CD8-positive, alpha-beta memory T cell (primary cell): ENCODE measurements around the gene ST6GALNAC1. TPM values are rescaled to one million over a fixed set of nuclear protein-coding genes. Genes with fewer than 3 reads are reported as not detected.
"Not testable (repeated sequence)": the region's sequence is repeated elsewhere in the genome, so short reads cannot be mapped to it uniquely, and the experiment has no call there.

Source experiments
- CTCF ChIA-PET: fragments of 350-600 bp; sonication (Branson Sonifier 250); formaldehyde crosslinking; loops from one replicate; lab custom pipeline; 2021; ENCODE audit warnings: antibody characterized with exemption; lab: Charles Lee
- POLR2A ChIA-PET: fragments of 350-600 bp; sonication (Branson Sonifier 250); formaldehyde crosslinking; loops from one replicate; lab custom pipeline; 2021; ENCODE audit warnings: antibody characterized with exemption; lab: Charles Lee
- DNase-seq, 5 donors: peaks; one replicate each; pipeline versions ENCODE4 v3.0.0 to v3.0.0-alpha.2; 2020 to 2022; ENCODE audit warnings: mixed read lengths in 1 of 5
- H3K27ac ChIP-seq: one replicate; pipeline ENCODE4 v1.7.0; 2013; ENCODE audit warnings: low read depth, mild to moderate bottlenecking, low read length, moderate library complexity
- H3K27me3 ChIP-seq: 2 replicates; pipeline ENCODE4 v1.7.0; 2013; ENCODE audit warnings: low read length, mild to moderate bottlenecking; ENCODE audit not compliant: insufficient read depth, poor library complexity, severe bottlenecking
- H3K36me3 ChIP-seq: 2 replicates; pipeline ENCODE4 v1.7.0; 2013; ENCODE audit warnings: mild to moderate bottlenecking, low read length, moderate library complexity; ENCODE audit not compliant: insufficient read depth
- H3K4me1 ChIP-seq: 2 replicates; pipeline ENCODE4 v1.7.0; 2013; ENCODE audit warnings: mild to moderate bottlenecking, low read length, moderate library complexity; ENCODE audit not compliant: insufficient read depth
- H3K4me3 ChIP-seq: 2 replicates; pipeline ENCODE4 v1.7.0; 2013; ENCODE audit warnings: mild to moderate bottlenecking, low read length
- H3K9me3 ChIP-seq: 2 replicates; pipeline ENCODE4 v1.7.0; 2013; ENCODE audit warnings: mild to moderate bottlenecking, low read length
- H3K27ac Mint-ChIP-seq, 8 donors: one replicate each; pipeline ENCODE4 v1.8.0; 2020 to 2021; ENCODE audit warnings: mixed read lengths in 8 of 8, mild to moderate bottlenecking in 6 of 8, inconsistent platforms in 3 of 8, moderate library complexity in 3 of 8
- H3K27me3 Mint-ChIP-seq, 2 donors: one replicate each; pipeline ENCODE4 v1.8.0; 2020 to 2021; ENCODE audit warnings: mixed read lengths in 2 of 2, mild to moderate bottlenecking in 1 of 2, moderate library complexity in 1 of 2
- H3K36me3 Mint-ChIP-seq, 3 donors: one replicate each; pipeline ENCODE4 v1.8.0; 2020 to 2021; ENCODE audit warnings: mixed read lengths in 3 of 3, inconsistent platforms in 1 of 3, mild to moderate bottlenecking in 1 of 3
- H3K4me1 Mint-ChIP-seq, 3 donors: one replicate each; pipeline ENCODE4 v1.8.0; 2020 to 2021; ENCODE audit warnings: mixed read lengths in 3 of 3, inconsistent platforms in 1 of 3, mild to moderate bottlenecking in 1 of 3
- H3K4me3 Mint-ChIP-seq, 7 donors: one replicate each; pipeline ENCODE4 v1.8.0; 2020 to 2021; ENCODE audit warnings: mixed read lengths in 7 of 7, mild to moderate bottlenecking in 6 of 7, moderate library complexity in 4 of 7, inconsistent platforms in 2 of 7
- H3K9me3 Mint-ChIP-seq, 5 donors: one replicate each; pipeline ENCODE4 v1.8.0; 2020 to 2022; ENCODE audit warnings: mixed read lengths in 5 of 5, mild to moderate bottlenecking in 3 of 5, moderate library complexity in 2 of 5, inconsistent platforms in 1 of 5
- polyA plus RNA-seq: library from polyadenylated mRNA; unstranded; fragments of 300-500 nt; fragmentation: Illumina TruSeq; gene quantifications from one replicate; pipeline ENCODE4 v1.2.3, GENCODE V29; 2021
- total RNA-seq, 2 experiments: library from RNA; stranded (reverse); gene quantifications; one replicate each; pipeline ENCODE4 v1.2.3, GENCODE V29; 2021

ST6GALNAC1 gene
- total and polyA plus RNA-seq, 3 experiments from 2014 or later = 0.28 to 0.46 TPM; not detected in 1

DNA sequence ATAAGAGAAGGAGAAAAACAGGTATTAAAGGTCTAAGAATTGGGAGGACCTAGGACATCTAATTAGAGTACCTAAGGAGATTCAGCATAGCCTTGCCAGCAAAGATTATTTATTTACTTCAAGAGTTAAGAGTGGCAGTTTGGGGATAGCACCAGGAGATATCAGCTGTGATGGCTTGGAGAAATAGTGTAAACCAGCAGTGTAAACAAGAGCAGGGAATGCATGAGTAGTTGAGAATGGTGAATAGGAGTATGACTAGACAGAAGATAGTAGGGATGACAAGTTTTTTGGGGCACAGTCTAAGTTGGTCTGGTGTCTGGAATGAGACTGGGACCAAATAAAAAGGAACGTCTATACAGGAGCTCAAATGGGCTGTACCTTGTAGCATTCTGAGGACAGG lies 36.9 kb downstream of the ST6GALNAC1 start:
- H3K27me3 Mint-ChIP-seq = peaks cover 14 to 16% of the 10 kb centered on the region in 2 donors
- H3K36me3 ChIP-seq, H3K4me3 ChIP-seq, H3K9me3 Mint-ChIP-seq, H3K27ac Mint-ChIP-seq, CTCF ChIA-PET, H3K4me3 Mint-ChIP-seq, POLR2A ChIA-PET, H3K9me3 ChIP-seq, DNase-seq, H3K27me3 ChIP-seq, H3K4me1 Mint-ChIP-seq, H3K36me3 Mint-ChIP-seq, H3K4me1 ChIP-seq, H3K27ac ChIP-seq: not testable (repeated sequence)

DNA sequence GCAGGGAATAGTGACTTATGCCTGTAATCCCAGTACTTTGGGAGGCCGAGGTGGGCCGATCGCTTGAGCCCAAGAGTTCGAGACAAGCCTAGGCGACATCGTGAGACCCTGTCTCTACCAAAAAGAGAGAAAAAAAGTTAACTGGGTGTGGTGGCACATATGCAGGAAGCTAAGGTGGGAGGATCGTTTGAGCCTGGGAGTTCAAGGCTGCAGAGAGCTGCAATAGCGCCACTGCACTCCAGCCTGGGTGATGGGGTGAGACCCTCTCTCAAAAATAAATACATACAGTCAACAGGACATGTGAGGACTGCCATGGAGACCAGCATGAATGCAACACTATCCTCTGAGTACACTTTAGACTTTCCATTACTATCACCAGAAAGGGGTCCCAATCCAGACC lies 42.5 kb downstream of the ST6GALNAC1 start:
- DNase-seq = no peak
- ChIA-PET CTCF (interaction anchor here (1.8 kb wide), 2 partner anchors 15 to 80 kb away, joined by 4 to 5 read pairs; partner anchors contain the start of gene ST6GALNAC2), POLR2A (interaction anchor here (0.8 kb wide), 1 partner anchor 9 kb away, joined by 3 read pairs; no protein-coding TSS in a partner anchor)
- Histone ChIP-seq H3K36me3 (no peaks in the 10 kb centered on the region), H3K4me1 (peaks cover 14% of the 10 kb centered on the region), H3K27ac (peak overlapping the region; percentile 48), H3K4me3 (no peak overlapping the region), H3K27me3 (no peaks in the 10 kb centered on the region), H3K9me3 (no peaks in the 10 kb centered on the region)
- H3K4me3 Mint-ChIP-seq = no peak overlapping the region
- peak overlapping the region in 1 of 8 donors; percentile 18 for H3K27ac Mint-ChIP-seq
- H3K36me3 Mint-ChIP-seq = peaks cover 0 to 5% (median 0%) of the 10 kb centered on the region in 3 donors
- H3K27me3 Mint-ChIP-seq = peaks cover 18 to 42% of the 10 kb centered on the region in 2 donors
- no peaks in the 10 kb centered on the region for H3K9me3 Mint-ChIP-seq
- H3K4me1 Mint-ChIP-seq = peaks cover 12 to 19% (median 14%) of the 10 kb centered on the region in 3 donors

DNA sequence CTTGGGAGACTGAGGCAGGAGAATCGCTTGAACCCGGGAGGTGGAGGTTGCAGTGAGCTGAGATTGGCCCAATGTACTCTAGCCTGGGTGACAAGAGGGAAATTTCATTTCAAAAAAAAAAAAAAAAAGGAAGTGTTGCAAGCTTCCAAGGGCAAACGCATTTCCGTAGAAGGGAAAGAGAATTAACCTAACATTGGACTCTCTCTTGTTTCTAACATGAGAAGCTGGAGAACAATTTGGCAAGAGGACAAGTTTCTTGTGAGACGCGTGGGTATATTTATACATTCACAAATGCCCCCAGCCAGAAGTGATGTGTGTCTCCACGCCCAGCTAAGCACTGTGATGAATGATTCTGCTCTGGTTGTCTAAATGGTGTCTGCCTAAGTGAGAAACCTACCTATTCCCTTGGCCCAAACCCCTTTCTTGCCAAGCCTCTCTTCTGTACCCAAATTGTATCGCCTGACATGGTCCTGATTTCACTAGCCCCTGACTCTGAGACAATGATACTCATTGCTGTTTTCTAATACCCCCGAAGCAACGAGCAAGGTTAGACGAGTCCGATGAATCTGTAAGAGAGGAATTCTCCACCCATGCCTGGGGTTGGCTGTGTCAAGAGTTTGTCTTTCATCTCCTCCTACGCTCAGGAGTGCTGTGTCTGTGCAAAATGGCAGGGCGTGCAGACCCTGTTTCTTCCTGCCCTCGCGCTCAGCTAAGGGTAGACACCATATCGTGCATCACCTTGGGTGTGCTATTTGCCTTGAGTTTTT lies 43.7 kb downstream of the ST6GALNAC1 start:
- no peak overlapping the region for H3K4me3 Mint-ChIP-seq
- no peaks in the 10 kb centered on the region for H3K9me3 Mint-ChIP-seq
- Histone ChIP-seq H3K27me3 (no peaks in the 10 kb centered on the region), H3K36me3 (no peaks in the 10 kb centered on the region), H3K27ac (no peak overlapping the region), H3K9me3 (no peaks in the 10 kb centered on the region), H3K4me3 (no peak overlapping the region), H3K4me1 (peaks cover 14% of the 10 kb centered on the region)
- H3K27me3 Mint-ChIP-seq = peaks cover 18 to 46% of the 10 kb centered on the region in 2 donors
- POLR2A ChIA-PET = interaction anchor here (0.7 to 0.8 kb wide), 2 partner anchors 8 to 49 kb away, joined by 3 read pairs; no protein-coding TSS in a partner anchor
- peaks cover 0 to 8% (median 0%) of the 10 kb centered on the region in 3 donors for H3K36me3 Mint-ChIP-seq
- peaks cover 12 to 19% (median 14%) of the 10 kb centered on the region in 3 donors for H3K4me1 Mint-ChIP-seq
- CTCF ChIA-PET = interaction anchor here (1.4 to 1.8 kb wide), 3 partner anchors 24 to 82 kb away, joined by 3 to 6 read pairs (median 4); no protein-coding TSS in a partner anchor
- no peak for DNase-seq
- no peak overlapping the region for H3K27ac Mint-ChIP-seq

DNA sequence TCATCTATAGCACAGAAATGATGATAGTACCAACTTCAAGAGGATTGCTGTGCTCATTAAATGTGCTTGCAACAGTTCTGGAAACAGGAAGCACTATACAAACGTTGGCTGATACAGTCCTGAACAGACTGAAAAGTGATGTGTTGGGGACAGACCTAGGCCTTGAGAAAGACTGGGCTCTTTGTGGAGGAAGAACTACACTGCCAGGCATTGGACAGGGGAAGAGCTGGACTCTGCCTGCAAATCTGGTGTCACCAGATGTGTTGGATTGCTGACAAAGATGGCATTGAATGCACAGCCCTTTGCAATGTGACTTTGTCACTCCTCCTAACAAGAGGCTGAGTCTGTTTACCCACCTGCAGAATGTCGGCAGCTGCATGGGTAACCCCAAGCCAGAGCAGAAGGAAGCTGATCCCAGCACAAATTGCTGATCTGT lies 45.5 kb downstream of the ST6GALNAC1 start:
- CTCF ChIA-PET = interaction anchor here (1.4 to 1.5 kb wide), 2 partner anchors 26 to 41 kb away, joined by 3 to 5 read pairs; no protein-coding TSS in a partner anchor
- H3K27me3 Mint-ChIP-seq = peaks cover 18 to 52% of the 10 kb centered on the region in 2 donors

DNA sequence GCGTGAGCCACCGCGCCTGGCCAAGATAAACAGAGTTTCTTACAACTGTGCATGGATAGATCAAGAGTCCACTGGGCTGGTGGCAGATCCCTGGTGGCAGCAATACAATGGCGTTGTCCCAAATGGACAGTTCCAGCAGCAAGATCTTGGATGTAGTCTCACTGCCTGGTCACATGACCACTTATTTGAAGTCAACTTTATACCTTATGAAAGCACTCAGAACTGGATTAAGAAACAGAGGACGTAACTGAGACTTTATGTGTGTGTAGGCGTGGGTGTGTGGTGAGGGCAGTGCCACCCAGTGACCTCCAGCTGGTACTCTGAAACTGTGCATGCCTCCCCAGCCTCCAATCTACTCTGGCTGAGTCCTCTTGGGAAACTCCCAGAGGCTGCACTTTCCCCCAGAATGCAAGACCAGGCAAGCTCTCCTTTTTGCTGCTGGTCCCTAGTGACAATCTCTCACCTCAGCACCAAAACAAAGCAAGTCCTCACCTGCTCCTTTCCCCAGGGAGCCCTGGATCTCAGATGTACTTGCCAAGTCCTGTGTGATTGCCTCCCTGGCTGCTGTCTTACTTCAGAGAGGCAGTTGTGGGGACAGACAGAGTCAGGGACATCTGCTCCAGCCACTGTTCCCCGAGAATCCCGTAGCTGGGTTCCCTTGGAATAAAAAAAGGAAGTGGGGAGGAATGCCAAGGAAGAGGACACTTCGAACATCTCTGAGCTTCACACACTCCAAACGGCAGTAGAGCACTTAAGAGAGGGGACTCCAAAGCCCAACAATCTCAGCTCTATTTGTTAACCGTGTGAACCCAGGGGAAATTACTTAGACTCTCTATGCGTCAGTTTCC lies 46.2 kb downstream of the ST6GALNAC1 start:
- no peaks in the 10 kb centered on the region for H3K9me3 ChIP-seq
- no peaks in the 10 kb centered on the region for H3K27me3 ChIP-seq
- peaks cover 14% of the 10 kb centered on the region for H3K4me1 ChIP-seq
- no peak for DNase-seq
- H3K27ac ChIP-seq = no peak overlapping the region
- ChIA-PET CTCF (interaction anchor here (1.4 kb wide), 1 partner anchor 27 kb away, joined by 5 read pairs; no protein-coding TSS in a partner anchor), POLR2A (no interaction called here)
- no peaks in the 10 kb centered on the region for H3K36me3 ChIP-seq
- peaks cover 15 to 47% of the 10 kb centered on the region in 2 donors for H3K27me3 Mint-ChIP-seq
- no peak overlapping the region for H3K4me3 ChIP-seq
- peaks cover 12 to 19% (median 14%) of the 10 kb centered on the region in 3 donors for H3K4me1 Mint-ChIP-seq
- H3K36me3 Mint-ChIP-seq = peaks cover 0 to 8% (median 2%) of the 10 kb centered on the region in 3 donors
- no peak overlapping the region for H3K4me3 Mint-ChIP-seq
- no peaks in the 10 kb centered on the region for H3K9me3 Mint-ChIP-seq
- H3K27ac Mint-ChIP-seq = peak overlapping the region in 1 of 8 donors; percentile 60

More for the DNA sequence above, 45.5 kb downstream of the ST6GALNAC1 start:
- H3K4me3 ChIP-seq = no peak overlapping the region
- POLR2A ChIA-PET = no interaction called here
- peaks cover 12 to 19% (median 14%) of the 10 kb centered on the region in 3 donors for H3K4me1 Mint-ChIP-seq
- no peaks in the 10 kb centered on the region for H3K27me3 ChIP-seq
- no peaks in the 10 kb centered on the region for H3K36me3 ChIP-seq
- DNase-seq = no peak
- no peaks in the 10 kb centered on the region for H3K9me3 ChIP-seq
- no peaks in the 10 kb centered on the region for H3K9me3 Mint-ChIP-seq
- no peak overlapping the region for H3K27ac ChIP-seq
- H3K4me1 ChIP-seq = peaks cover 14% of the 10 kb centered on the region
- H3K4me3 Mint-ChIP-seq = no peak overlapping the region
- peaks cover 0 to 8% (median 2%) of the 10 kb centered on the region in 3 donors for H3K36me3 Mint-ChIP-seq
- peak overlapping the region in 1 of 8 donors; percentile 8 for H3K27ac Mint-ChIP-seq

DNA sequence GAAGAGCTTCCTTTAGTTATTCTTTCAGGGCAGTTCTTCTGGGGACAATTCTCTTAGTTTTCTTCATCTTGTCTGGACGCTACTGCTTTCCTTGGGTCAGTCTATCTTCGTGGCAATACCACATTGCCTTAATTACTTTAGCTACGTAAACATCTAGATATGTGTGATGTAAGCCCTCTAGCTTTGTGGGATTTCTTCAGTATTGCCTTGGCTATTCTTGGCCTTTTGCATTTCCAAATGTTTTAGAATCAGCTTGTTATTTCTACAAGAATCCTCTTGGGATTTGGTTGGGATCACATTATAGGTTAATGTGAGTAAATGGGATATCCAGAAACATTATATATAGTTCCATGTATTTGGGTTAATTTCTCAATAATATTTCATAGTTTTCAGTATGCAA lies 48.9 kb downstream of the ST6GALNAC1 start:
- H3K27ac ChIP-seq = no peak overlapping the region
- no peaks in the 10 kb centered on the region for H3K9me3 ChIP-seq
- Mint-ChIP-seq H3K4me1 (no peaks in the 10 kb centered on the region), H3K27ac (no peak overlapping the region), H3K27me3 (peaks cover 12 to 45% of the 10 kb centered on the region in 2 donors), H3K36me3 (peaks cover 0 to 3% (median 2%) of the 10 kb centered on the region in 3 donors), H3K4me3 (no peak overlapping the region), H3K9me3 (no peaks in the 10 kb centered on the region)
- DNase-seq = no peak
- no peak overlapping the region for H3K4me3 ChIP-seq
- CTCF ChIA-PET = interaction anchor here (0.9 to 1.6 kb wide), 2 partner anchors 8 to 49 kb away, joined by 4 read pairs; no protein-coding TSS in a partner anchor
- no peaks in the 10 kb centered on the region for H3K4me1 ChIP-seq
- POLR2A ChIA-PET = no interaction called here
- H3K36me3 ChIP-seq = no peaks in the 10 kb centered on the region
- H3K27me3 ChIP-seq = no peaks in the 10 kb centered on the region

DNA sequence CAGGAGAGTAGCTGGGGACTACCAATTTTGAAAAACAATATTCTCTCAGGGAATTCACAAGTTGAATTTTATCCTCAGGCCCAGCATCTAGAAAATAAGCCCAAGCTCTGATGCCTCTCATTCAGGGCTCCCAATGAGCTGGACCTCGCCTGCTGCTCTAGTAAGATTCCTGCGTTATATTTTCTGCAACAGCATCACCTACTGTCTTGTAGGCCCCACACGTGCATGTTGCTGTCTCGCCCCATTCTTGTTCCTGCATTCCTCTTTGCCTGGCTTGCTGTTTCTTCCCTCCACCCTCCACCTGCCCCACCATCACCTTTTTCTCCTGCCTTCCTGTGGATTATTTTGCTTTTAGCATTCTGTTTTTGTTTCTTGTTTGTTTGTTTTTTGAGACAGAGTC lies 49.6 kb downstream of the ST6GALNAC1 start:
- CTCF ChIA-PET = interaction anchor here (1.6 kb wide), 1 partner anchor 48 kb away, joined by 4 read pairs; no protein-coding TSS in a partner anchor
- no peaks in the 10 kb centered on the region for H3K4me1 ChIP-seq
- H3K4me3 ChIP-seq = no peak overlapping the region
- Mint-ChIP-seq H3K36me3 (peaks cover 0 to 9% (median 5%) of the 10 kb centered on the region in 3 donors), H3K4me1 (no peaks in the 10 kb centered on the region), H3K9me3 (no peaks in the 10 kb centered on the region), H3K4me3 (no peak overlapping the region), H3K27ac (no peak overlapping the region), H3K27me3 (peaks cover 19 to 51% of the 10 kb centered on the region in 2 donors)
- H3K27me3 ChIP-seq = no peaks in the 10 kb centered on the region
- no peaks in the 10 kb centered on the region for H3K36me3 ChIP-seq
- DNase-seq = no peak
- POLR2A ChIA-PET = no interaction called here
- H3K27ac ChIP-seq = no peak overlapping the region
- H3K9me3 ChIP-seq = no peaks in the 10 kb centered on the region
